HuH-7.5 (cell line): ENCODE measurements around the gene DSTYK.
"Not testable (repeated sequence)": the region's sequence is repeated elsewhere in the genome, so short reads cannot be mapped to it uniquely, and the experiment has no call there.

Source experiments
- DNase-seq: peaks from one replicate; pipeline ENCODE4 v3.0.0; 2011; ENCODE audit warnings: low spot score

Gene DSTYK

DNA sequence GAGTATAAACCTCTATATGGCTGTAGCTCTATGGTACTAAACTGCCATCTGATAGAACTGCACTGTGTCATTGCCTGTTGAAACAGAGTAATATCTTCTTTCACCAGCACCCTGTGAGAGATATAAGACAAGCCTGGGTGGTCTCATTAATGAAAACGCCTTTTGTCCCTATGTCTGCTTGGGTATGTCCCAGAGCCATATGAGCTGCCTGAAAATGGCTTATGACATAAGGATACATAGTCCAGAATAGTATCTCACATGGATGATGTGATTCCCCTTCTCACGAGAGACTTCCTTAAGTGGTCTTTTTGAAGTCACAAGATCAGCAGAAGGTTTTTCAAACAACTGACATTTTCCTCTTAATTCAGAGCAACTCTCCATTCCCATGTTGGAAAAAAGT lies 8.9 kb upstream of the DSTYK start:
- DNase-seq = no peak

GRCh38 chr1:205217418-205217817 lies 5.9 kb upstream of the DSTYK start:
- no peak for DNase-seq

GRCh38 chr1:205216588-205216987 lies 5.1 kb upstream of the DSTYK start:
- no peak for DNase-seq

GRCh38 chr1:205214756-205215155 lies 3.3 kb upstream of the DSTYK start:
- DNase-seq = no peak

DNA sequence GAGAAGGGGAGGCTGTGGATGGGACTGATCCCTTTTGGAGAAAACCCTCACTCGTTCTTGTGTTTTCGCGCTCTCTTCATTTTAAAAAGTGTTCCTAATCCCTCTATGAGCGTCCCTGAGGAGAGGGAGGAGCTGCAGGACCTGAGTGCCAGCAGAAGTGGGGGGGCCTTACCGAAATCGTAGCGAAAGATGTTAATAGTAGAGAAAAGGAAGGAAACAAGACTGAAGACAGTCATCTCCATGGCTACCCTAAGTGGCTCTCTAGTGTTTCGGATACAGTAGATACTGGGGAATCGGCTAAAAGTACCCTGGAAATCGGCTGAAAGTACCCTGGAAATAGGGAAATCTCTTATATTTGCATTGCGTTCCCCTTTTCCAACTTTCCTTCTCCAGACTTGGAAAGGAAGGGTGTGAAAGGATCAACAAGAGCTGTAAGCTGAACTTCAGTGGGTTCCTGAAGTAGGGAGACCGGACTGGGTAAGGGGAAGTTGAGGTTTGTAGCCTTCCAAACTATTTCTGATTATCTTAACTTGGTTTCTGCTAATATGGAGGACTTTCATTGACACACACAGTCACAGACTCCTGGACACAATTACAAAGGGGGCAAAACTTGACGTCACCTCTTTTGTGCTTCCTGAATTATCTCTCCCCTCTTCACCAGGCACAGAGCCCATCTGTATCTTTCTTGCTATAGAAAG lies 486 bp upstream of the DSTYK start:
- no peak for DNase-seq

DNA sequence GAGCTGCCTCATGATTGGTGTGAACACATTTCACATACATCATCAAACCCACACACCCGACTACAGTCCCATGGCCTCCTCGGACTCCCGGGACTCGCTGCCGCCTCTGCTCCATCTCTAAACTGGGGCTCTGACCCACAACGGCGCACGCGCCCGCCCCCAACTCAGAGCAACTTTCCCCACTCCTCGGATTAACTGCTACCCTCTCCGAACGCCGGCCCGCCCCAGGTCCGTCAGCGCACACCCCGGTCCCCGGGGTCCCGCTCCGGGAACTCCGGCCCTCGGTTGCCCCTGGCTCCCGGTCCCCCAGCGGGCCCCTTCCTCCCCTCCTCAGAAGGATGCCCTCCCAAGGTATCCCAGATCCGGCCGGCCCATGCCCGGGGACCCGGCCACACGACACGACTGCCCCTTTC lies 740 bp downstream of the DSTYK start:
- DNase-seq = peak; percentile 56

- no peak for DNase-seq
These were observed 2.7 kb downstream of the DSTYK start for GRCh38 chr1:205208811-205209210.

GRCh38 chr1:205205055-205205454 lies 6.4 kb downstream of the DSTYK start:
- no peak for DNase-seq

DNA sequence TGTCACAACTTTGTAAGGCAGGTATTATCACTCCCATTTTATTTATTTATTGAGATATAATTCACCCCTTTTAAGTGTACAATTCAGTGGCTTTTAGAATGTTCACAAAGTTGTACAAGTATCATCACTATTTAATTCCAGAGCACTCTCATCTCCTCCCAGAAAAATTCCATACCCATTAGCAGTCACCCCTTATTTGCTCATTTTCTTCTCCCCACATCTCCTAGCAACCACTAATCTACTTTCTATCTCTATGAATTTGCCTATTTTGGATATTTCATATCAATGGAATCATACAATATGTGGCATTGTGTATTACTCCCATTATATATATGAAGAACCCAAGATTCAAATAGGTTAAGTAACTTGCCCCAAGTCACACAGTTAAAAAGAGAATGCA lies 7.0 kb downstream of the DSTYK start:
- no peak for DNase-seq

DNA sequence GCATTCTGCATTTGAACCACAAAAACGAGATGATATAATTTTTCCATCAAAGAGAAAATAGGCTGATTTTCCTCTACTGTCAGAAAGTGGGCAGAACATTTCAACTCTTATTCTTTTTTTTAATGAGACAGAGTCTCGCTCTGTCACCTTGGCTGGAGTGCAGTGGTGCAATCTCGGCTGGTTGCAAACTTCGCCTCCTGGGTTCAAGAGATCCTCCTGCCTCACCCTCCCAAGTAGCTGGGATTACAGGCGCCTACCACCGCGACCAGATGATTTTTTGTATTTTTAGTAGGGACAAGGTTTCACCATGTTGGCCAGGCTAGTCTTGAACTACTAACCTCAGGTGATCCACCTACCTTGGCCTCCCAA lies 11.6 kb downstream of the DSTYK start:
- DNase-seq = no peak

DNA sequence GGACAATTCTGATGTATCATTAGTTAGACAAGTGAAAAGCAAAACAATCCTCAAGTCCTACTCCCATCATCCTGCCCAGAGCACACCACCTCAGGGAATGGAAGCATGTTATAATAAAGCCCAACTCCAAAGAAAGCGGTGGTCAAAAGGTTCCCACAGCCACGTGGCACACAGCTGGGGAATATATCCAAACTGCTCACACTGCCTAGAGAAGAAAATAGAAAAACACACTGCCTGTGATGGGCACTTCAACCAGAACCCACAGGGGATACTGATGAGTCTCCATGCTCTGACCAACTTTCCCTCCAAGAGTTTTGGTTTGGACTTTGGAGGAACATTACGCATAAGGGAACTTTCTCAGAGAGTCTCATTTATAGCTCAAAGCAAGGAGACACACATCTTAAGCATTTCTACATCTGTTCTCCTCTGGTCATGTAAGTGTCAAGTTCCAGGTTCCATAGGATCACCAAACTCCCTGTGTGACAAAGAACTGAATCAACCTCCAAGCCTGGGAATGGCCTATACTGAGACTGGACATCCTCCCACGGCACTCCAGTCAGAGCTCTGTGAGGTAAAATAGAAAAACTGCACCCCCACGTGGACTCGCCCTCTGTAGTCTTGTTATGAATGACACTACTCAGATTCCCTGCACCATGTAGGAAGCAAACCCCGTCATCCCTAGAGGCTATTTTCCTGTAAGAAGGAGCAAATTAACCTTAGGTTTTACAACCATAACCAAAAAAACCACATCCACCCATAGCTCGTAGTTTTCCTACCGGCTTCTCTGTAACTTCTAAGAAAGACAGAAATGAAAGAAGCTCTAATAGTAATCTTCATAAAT lies 12.2 kb downstream of the DSTYK start:
- DNase-seq = no peak

DNA sequence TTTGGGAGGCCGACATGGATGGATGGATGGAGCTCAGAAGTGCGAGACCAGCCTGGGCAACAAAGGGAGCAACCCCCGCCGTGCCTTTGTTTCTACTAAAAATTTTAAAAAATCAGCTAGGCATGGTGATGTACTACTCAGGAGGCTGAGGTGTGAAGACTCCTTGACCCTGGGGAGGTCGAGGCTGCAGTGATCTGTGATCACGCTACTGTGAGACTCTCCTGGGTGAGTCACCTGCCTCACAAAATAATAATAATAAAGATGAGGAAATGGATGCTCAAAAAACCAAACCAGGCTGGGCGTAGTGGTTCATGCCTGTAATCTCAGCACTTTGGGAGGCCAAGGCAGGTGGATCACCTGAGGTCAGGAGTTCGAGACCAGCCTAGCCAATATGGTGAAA lies 19.2 kb downstream of the DSTYK start:
- no peak for DNase-seq

- no peak for DNase-seq
These were observed 19.9 kb downstream of the DSTYK start for GRCh38 chr1:205191622-205192021.

DNA sequence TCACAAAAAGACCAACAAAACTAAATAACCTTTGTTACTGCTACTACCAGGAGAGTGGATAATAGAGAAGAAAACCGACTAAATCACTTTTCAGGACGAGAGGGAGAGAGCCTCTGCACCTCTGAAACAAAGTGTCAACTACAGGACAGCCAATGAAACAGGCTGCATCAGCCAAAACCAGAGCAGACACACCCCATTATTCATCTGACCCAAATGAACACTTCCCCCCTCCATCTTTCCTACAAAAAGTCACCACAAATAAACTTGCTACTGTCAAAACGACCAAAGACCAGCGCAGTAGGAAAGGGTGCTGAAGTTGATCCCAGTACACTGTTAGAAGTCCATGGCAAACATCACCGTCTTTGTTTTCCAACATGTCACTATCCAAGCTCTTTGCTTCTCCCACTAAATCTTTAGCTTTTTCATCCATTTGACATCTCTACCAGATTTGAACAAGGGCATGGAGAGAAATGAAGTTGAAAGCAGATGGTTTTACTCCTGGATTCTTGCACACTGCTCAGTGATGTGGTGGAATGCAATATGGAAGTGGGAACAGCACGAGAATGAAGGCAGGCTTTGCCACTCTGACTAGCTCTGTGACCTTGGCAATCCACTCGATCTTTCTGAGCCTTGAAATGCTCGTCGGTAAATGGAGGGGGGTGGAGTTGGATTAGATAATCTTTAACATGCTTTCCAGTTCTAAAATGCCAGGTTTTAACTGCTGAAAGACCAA lies 20.5 kb downstream of the DSTYK start:
- no peak for DNase-seq

DNA sequence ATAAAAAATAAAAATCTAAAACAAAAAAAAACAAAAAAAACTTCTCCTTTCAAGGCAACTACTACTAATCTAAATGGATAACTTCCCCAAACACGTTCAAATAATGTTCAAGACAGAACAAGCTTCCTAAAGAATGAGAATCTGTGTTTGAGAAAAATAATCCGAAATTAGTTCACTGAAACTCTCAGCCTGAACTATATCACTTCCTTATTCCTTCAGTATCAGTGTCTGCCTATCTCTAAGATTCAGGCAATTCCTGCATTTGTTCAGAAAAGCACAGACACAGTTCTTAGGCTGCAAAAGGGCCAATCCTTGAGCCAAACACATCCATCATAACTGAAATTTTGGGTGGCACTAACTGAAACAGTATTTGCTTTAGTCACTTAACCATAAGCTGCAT lies 22.4 kb downstream of the DSTYK start:
- DNase-seq = no peak

DNA sequence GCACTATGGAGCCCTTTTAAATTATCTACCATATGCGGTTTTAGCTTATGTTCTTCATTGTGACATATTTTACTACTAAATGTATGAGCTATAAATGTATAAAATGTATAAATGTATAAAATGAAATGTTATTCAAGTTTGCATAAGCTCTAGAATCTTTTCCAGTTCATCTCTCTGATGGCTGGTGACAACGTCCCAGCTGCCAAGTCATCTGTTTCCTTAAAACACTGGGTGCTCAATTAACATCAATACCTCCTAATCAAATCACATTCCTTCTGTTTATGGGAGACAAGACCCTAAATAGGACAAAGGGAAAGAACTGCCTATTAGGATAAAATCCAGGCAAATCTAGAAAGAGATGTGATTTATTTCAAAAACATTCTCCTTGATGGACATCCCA lies 22.9 kb downstream of the DSTYK start:
- DNase-seq = no peak

- DNase-seq = no peak
These were observed 23.4 kb downstream of the DSTYK start for GRCh38 chr1:205188098-205188497.

- no peak for DNase-seq
These were observed 24.1 kb downstream of the DSTYK start for GRCh38 chr1:205187420-205187819.

DNA sequence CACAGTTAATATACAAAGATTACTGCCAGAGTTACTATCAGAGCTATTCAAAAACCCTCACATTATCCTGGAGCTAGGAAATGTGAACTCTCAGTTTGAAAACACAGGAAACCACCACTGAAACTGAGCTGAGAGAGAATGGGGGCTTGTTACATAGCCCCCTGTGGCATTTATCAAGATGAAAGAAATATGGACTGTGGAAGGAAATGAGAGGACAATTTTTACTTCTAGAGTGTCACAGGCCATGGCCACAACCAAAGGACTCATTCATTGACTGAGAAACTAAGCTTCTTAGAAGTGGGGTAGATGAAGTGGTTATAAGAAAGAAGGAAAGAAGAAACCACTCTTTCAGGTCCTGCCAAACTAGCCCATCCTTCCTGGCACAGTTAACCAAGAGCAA lies 25.3 kb downstream of the DSTYK start:
- no peak for DNase-seq

GRCh38 chr1:205183676-205184335 lies 27.7 kb downstream of the DSTYK start:
- DNase-seq = no peak

- no peak for DNase-seq
These were observed 28.6 kb downstream of the DSTYK start for GRCh38 chr1:205182930-205183329.

- not testable (repeated sequence) for DNase-seq
These were observed 31.2 kb downstream of the DSTYK start for GRCh38 chr1:205180331-205180730.
